SHP77 (cell line): Measurements from ENCODE around the gene RERE.
"Not testable (repeated sequence)": the region's sequence is repeated elsewhere in the genome, so short reads cannot be mapped to it uniquely, and the experiment has no call there.

ENCODE experiments used
- DNase-seq, 2 experiments: peaks; one replicate each; lab custom pipeline; 2025; lab: John Stamatoyannopoulos, UW

RERE gene

GRCh38 chr1:8602471-8603219 is 214.8 kb downstream of the RERE start:
- DNase-seq: no peak

GRCh38 chr1:8600336-8600735 is 217.1 kb downstream of the RERE start:
- no peak for DNase-seq

GRCh38 chr1:8599646-8600212 is 217.7 kb downstream of the RERE start:
- DNase-seq: no peak

DNA sequence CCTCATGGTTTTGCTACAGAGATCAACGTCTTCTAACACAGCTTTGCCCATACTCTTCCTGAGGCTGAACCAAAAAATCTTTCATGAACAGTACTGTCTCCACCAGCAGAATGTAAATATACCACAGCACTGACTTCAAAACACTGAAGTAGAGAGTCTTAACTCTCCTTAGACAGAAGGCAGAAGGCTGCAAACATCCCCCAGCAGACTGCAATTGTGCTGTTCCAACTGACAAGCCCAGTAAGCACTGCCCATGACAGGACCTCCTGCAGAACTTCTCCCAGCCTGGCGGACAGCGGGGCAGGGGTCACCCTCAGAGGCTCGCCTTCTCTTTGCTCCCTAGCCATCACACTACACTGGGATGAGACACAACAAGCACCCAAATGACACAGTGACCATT is 218.7 kb downstream of the RERE start:
- DNase-seq: no peak

DNA sequence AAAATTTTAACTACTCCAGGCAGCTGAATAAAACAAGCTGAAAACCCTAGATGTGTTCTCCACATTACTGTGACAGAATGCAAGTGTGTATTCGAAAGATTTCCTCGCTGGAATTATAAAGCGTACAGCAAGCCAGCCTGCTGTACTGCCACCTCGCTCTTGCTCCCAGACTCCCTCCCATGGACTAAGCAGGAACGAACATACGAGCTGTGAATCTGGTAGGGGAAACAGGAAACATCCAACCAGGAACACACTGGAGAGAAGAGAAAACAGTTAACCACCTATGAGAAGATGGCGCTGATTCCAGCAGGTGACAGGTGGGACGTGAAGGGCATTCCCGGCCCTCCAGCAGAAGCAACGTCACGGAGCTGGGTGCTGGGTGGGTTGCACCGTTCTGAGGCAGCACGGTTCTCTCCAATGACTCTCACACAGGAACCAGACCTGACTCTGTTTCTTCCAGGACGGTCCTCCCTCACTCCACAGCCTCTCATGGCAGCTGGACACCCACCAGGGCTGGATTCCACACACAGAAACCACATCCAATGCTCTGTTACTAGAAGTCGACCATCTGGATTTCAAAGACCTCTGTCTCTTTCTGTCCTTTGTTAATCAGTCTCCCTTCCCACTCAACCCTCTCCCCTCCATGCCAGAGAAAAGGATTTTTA is 219.2 kb downstream of the RERE start:
- DNase-seq: peak; percentile 21 to 44

- DNase-seq: no peak
Measured at GRCh38 chr1:8597455-8597854, 220.0 kb downstream of the RERE start.

DNA sequence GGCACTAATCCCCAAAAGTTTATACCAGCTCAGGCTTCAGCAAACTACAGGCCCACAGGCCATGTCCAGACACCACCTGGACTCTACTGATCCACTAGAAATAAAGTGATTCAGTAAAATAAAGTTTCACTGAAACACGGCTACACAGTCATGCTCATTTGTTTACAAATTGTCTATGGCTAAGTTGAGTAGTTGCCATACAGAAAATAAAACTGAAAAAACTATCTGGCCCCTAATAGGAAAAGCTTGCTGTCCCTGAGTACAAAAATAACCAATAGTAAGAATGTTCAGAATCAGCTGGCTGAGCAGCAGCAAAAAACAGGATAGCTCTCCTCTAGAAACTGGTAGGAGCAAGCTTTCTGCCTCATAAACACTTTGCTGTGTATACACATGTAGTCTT is 221.5 kb downstream of the RERE start:
- no peak for DNase-seq

DNA sequence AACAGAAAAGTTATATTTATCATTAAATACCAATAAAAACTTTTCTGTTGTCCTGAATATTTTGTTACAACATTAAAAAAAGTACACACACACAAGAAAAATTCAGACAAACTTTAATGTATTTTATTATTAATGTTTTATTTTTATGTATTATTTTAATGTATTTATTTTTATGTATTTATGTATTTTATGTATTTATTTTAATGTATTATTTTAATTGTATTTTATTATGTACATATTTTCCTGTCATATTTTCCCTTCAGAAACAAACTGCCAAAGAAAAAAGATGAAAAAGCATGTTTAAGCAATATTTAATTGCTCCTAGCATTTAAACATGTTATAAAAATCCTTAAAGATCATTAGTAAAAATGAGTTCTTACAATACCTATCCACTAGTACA is 222.1 kb downstream of the RERE start:
- DNase-seq: no peak

DNA sequence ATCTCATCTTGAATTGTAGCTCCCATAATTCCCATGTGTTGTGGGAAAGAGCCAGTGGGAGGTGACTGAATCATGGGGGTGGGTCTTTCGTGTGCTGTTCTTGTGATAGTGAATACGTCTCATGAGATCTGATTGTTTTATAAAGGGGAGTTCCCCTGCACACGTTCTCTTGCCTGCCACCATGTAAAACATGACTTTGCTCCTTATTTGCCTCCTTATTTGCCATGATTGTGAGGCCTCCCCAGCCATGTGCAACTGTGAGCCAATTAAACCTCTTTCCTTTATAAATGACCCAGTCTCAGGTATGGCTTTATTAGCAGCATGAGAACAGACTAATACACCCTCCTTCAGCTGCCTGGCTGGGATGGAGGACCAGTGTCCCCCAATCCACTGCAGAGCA is 224.1 kb downstream of the RERE start:
- not testable (repeated sequence) for DNase-seq

DNA sequence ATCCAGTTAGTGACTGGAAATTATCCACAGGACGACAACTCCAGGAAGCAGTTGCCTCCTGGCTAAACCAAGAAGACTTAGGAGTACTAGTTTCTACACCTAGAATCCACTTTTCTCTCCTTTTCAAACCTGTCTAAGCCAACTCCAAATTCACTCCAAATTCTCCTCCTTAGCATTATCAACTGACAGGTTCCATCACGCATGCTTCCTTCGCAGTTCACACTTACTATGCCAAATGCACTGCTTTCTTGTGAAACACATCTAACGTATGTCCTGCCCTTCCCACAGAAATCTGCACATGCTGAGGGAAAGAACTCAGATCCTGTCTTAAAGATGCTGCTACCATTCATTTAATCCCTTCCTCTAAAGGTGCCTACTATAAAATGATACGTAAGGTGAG is 225.9 kb downstream of the RERE start:
- no peak for DNase-seq

DNA sequence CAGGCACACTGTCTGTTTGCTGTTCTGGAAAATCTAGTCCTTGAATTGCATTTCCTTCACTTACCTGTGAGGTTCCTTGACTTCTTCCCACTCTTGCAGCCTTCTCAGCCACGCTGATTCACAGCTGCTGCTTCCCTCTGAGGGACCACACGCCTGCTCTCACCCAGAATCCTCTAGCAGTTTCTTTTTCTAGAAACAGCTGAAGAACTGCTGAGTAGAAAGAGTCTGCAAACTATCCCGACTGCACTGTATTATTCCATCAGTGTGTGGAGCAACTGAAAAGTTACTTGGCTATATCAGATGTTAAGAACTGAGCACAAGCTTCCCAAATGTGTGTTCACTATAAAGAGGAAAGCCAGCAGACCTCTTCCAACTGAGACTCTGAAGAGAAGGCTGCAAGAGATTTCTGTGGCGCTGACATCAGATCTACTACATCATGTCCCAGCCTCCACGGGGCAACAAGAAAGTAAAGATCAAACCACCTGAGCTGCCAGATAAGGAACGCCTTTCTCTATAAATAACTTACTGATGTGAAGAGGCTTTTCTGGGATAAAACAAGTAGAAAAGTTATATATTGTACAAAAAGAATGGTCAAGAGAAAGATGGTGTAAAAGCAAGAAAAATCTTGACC is 226.6 kb downstream of the RERE start:
- DNase-seq: no peak

- no peak for DNase-seq
Measured at GRCh38 chr1:8589571-8589970, 227.9 kb downstream of the RERE start.

DNA sequence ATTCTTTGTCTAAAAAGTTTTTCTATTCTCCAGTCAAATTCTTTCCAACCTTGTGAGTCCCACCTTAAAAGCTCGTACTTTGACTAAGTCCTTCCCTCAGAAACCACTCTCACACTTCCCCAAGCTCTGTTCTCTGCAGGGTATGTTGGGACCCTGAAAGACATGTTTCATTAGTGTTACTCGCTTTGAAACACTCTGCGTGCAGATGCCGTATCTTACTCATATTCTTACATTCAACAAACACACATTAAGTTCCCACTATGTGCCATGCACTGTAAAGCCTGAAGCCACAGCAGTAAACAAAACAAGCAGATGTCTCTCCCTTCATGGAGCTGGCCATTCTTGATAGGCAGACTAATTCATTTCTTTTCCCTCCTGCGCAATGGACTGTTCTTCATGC is 229.7 kb downstream of the RERE start:
- no peak for DNase-seq

DNA sequence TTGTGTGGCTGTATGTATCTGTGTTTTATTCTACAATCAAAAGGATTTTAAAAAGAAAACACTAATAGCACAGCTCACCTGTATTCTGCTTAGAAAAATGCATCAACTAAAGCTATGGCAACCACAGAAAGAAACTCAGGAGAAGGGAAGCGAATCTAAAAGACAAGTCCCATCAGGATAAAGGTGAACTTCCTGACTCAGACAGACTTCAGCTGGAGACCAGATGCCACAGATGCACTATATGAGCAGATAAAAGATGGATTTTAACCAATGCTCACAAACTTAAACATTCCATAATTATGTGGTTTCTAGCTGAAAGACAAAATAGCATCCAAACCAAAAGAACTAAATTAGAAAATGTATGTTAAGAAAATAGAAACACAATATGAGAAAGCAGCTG is 231.0 kb downstream of the RERE start:
- no peak for DNase-seq

DNA sequence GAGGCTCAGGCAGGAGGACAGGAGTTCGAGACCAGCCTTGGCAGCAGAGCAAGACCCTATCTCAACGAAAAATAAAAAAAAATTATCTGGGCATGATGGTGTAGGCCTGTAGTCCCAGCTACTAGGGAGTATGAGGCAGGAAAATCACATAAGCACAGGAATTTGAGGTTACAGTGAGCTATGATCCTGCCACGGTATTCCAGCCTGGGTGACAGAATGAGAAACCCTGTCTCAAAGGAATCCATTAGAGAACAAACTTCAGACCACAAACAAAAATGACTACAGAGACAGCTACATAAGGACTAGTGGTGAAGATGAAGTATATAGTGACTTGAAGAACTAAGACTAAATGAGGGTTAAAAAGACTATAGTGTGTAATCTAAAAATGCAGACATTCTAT is 233.1 kb downstream of the RERE start:
- no peak for DNase-seq

GRCh38 chr1:8583031-8583430 is 234.4 kb downstream of the RERE start:
- DNase-seq: no peak

DNA sequence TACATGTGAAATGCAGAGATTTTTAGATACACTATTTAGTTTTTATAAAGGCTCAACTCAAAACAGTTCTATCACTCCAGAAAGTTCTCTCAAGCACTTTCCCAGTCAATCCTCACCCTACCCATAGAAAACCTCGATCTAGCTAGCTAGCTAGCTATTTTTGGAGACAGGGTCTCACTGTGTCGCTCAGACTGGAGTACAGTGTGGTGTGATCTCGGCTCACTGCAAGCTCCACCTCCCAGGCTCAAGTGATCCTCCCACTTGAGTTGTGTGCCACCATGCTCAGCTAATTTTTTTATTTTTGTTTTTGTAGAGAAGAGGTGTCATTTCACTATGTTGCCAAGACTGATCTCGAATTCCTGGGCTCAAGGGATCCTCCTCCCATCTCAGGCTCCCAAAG is 236.9 kb downstream of the RERE start:
- DNase-seq: no peak

- DNase-seq: no peak
Measured at GRCh38 chr1:8578936-8579335, 238.5 kb downstream of the RERE start.

GRCh38 chr1:8578132-8578877 is 239.1 kb downstream of the RERE start:
- DNase-seq: no peak

DNA sequence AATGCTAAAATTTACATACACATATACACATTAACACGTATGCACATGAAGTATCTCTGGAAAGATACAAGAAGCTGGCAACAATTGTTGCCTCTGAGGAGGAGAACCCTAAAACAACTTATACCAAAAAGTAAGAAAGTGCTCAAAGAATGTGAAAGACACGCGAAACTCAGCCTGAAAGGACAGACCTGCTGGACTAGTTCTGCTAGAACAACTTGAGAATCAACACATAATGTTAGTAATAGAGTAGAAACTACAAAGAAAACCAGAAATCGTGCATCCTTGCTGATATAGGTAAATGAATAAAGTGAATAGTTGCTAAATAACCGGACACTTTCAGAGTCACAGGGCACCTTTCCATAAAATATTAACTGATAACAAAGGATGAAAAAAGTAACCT is 242.5 kb downstream of the RERE start:
- no peak for DNase-seq

GRCh38 chr1:8572106-8572505 is 245.3 kb downstream of the RERE start:
- DNase-seq: no peak
